ENCODE data around the gene PPP2R1A. TPM values are rescaled to one million over a fixed set of nuclear protein-coding genes. Genes with fewer than 3 reads are reported as not detected.

The PPP2R1A gene
- total and polyA plus RNA-seq, 2 of the 13 experiments (the other 11 are each of a cell fraction or from before 2014, with no cell fraction given), result 86.7 to 130 TPM

GRCh38 chr19:52188822-52189734 lies 774 bp upstream of the PPP2R1A start (continued):
- TF ChIP-seq NR0B2 (CRISPR knock-in tag; IDR thresholded peaks at IDR 0.05), result no peak
- TF ChIP-seq, protein P1, sequence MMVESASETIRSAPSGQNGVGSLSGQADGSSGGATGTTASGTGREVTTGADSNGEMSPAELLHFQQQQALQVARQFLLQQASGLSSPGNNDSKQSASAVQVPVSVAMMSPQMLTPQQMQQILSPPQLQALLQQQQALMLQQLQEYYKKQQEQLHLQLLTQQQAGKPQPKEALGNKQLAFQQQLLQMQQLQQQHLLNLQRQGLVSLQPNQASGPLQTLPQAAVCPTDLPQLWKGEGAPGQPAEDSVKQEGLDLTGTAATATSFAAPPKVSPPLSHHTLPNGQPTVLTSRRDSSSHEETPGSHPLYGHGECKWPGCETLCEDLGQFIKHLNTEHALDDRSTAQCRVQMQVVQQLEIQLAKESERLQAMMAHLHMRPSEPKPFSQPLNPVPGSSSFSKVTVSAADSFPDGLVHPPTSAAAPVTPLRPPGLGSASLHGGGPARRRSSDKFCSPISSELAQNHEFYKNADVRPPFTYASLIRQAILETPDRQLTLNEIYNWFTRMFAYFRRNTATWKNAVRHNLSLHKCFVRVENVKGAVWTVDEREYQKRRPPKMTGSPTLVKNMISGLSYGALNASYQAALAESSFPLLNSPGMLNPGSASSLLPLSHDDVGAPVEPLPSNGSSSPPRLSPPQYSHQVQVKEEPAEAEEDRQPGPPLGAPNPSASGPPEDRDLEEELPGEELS (CRISPR knock-in tag; IDR thresholded peaks at IDR 0.05), result 0 out of 2 replicates have a peak, but pooled peaks have one; percentile 1
- no peak for TF ChIP-seq KLF12 (CRISPR knock-in tag; IDR thresholded peaks at IDR 0.05; ENCODE audit: borderline replicate concordance)
- TF ChIP-seq RELA (CRISPR knock-in tag; IDR thresholded peaks at IDR 0.05), result no peak
- TF ChIP-seq FOSL2 (CRISPR knock-in tag; IDR thresholded peaks at IDR 0.05), result no peak
- TF ChIP-seq TRIM24 (CRISPR knock-in tag; IDR thresholded peaks at IDR 0.05), result no peak
- TF ChIP-seq BRD4 (CRISPR knock-in tag; IDR thresholded peaks at IDR 0.05), result no peak
- no peak for TF ChIP-seq CENPT (CRISPR knock-in tag; IDR thresholded peaks at IDR 0.05; ENCODE audit: low read depth)
- TF ChIP-seq ZNF251 (CRISPR knock-in tag; IDR thresholded peaks at IDR 0.05), result no peak
- TF ChIP-seq SMAD9 (CRISPR knock-in tag; IDR thresholded peaks at IDR 0.05), result no peak
- TF ChIP-seq ZNF160 (CRISPR knock-in tag; IDR thresholded peaks at IDR 0.05), result peak; percentile 51; the same call in 1 of the 2 replicates
- TF ChIP-seq, protein P2, sequence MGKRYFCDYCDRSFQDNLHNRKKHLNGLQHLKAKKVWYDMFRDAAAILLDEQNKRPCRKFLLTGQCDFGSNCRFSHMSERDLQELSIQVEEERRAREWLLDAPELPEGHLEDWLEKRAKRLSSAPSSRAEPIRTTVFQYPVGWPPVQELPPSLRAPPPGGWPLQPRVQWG (CRISPR knock-in tag; IDR thresholded peaks at IDR 0.05; ENCODE audit: borderline replicate concordance, low read depth), result no peak
- TF ChIP-seq, protein P3, sequence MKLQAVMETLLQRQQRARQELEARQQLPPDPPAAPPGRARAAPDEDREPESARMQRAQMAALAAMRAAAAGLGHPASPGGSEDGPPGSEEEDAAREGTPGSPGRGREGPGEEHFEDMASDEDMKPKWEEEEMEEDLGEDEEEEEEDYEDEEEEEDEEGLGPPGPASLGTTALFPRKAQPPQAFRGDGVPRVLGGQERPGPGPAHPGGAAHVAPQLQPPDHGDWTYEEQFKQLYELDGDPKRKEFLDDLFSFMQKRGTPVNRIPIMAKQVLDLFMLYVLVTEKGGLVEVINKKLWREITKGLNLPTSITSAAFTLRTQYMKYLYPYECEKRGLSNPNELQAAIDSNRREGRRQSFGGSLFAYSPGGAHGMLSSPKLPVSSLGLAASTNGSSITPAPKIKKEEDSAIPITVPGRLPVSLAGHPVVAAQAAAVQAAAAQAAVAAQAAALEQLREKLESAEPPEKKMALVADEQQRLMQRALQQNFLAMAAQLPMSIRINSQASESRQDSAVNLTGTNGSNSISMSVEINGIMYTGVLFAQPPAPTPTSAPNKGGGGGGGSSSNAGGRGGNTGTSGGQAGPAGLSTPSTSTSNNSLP (IDR thresholded peaks at IDR 0.05; ENCODE audit: low read depth, low read length), result no peak
- TF ChIP-seq SPEN (CRISPR knock-in tag; IDR thresholded peaks at IDR 0.05; ENCODE audit: low read depth), result no peak
- no peak for TF ChIP-seq ZNF547 (CRISPR knock-in tag; IDR thresholded peaks at IDR 0.05)
- TF ChIP-seq REPIN1 (CRISPR knock-in tag; IDR thresholded peaks at IDR 0.05; ENCODE audit: borderline replicate concordance, low read depth), result no peak
- TF ChIP-seq ZBTB3 (CRISPR knock-in tag; IDR thresholded peaks at IDR 0.05; ENCODE audit: borderline replicate concordance, low read depth), result no peak
- TF ChIP-seq, protein P4, sequence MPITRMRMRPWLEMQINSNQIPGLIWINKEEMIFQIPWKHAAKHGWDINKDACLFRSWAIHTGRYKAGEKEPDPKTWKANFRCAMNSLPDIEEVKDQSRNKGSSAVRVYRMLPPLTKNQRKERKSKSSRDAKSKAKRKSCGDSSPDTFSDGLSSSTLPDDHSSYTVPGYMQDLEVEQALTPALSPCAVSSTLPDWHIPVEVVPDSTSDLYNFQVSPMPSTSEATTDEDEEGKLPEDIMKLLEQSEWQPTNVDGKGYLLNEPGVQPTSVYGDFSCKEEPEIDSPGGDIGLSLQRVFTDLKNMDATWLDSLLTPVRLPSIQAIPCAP (CRISPR knock-in tag; IDR thresholded peaks at IDR 0.05; ENCODE audit: low read depth), result no peak
- no peak for TF ChIP-seq ZSCAN12 (CRISPR knock-in tag; IDR thresholded peaks at IDR 0.05)
- TF ChIP-seq, protein P5, sequence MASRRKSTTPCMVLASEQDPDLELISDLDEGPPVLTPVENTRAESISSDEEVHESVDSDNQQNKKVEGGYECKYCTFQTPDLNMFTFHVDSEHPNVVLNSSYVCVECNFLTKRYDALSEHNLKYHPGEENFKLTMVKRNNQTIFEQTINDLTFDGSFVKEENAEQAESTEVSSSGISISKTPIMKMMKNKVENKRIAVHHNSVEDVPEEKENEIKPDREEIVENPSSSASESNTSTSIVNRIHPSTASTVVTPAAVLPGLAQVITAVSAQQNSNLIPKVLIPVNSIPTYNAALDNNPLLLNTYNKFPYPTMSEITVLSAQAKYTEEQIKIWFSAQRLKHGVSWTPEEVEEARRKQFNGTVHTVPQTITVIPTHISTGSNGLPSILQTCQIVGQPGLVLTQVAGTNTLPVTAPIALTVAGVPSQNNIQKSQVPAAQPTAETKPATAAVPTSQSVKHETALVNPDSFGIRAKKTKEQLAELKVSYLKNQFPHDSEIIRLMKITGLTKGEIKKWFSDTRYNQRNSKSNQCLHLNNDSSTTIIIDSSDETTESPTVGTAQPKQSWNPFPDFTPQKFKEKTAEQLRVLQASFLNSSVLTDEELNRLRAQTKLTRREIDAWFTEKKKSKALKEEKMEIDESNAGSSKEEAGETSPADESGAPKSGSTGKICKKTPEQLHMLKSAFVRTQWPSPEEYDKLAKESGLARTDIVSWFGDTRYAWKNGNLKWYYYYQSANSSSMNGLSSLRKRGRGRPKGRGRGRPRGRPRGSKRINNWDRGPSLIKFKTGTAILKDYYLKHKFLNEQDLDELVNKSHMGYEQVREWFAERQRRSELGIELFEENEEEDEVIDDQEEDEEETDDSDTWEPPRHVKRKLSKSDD (CRISPR knock-in tag; IDR thresholded peaks at IDR 0.05; ENCODE audit: low read depth), result no peak
- TF ChIP-seq ZNF670 (CRISPR knock-in tag; IDR thresholded peaks at IDR 0.05; ENCODE audit: borderline replicate concordance), result no peak

All from HepG2 (cell line).